OCI-LY1 (cell line): ENCODE data around the gene LMBR1.

Source experiments
- H2AFZ ChIP-seq: fragments of 200-600 bp; sonication (generic), shearing (Covaris generic); 2 replicates; pipeline ENCODE4 v1.6.0; 2014; ENCODE audit warnings: antibody characterized with exemption, mild to moderate bottlenecking, low read length
- H3F3A ChIP-seq: fragments of 200-600 bp; sonication (generic), shearing (Covaris generic); 2 replicates; pipeline ENCODE4 v1.6.0; 2014; ENCODE audit warnings: mild to moderate bottlenecking, antibody characterized with exemption, low read length, moderate library complexity; ENCODE audit not compliant: insufficient read depth
- H3K27ac ChIP-seq: fragments of 200-600 bp; sonication (generic); 2 replicates; pipeline ENCODE4 v1.5.1; 2014; ENCODE audit warnings: low read length, mixed run types, mild to moderate bottlenecking, low read depth; ENCODE audit not compliant: poor library complexity, severe bottlenecking
- H3K27me3 ChIP-seq: fragments of 200-600 bp; sonication (generic); 2 replicates; pipeline ENCODE4 v1.6.0; 2014; ENCODE audit warnings: antibody characterized with exemption, mild to moderate bottlenecking, low read length, moderate library complexity; ENCODE audit not compliant: insufficient read depth
- H3K36me3 ChIP-seq: fragments of 200-600 bp; sonication (generic); 2 replicates; pipeline ENCODE4 v1.6.1; 2014; ENCODE audit warnings: mild to moderate bottlenecking, antibody characterized with exemption, low read length, moderate library complexity, mixed read lengths; ENCODE audit not compliant: insufficient read depth
- H3K4me1 ChIP-seq: fragments of 200-600 bp; sonication (generic); 2 replicates; pipeline ENCODE4 v1.5.1; 2014; ENCODE audit warnings: mild to moderate bottlenecking, low read length, moderate library complexity; ENCODE audit not compliant: insufficient read depth, severe bottlenecking
- H3K4me2 ChIP-seq: fragments of 200-600 bp; sonication (generic), shearing (Covaris generic); 2 replicates; pipeline ENCODE4 v1.6.1; 2014; ENCODE audit warnings: low read length
- H3K4me3 ChIP-seq: fragments of 200-600 bp; sonication (generic); 2 replicates; pipeline ENCODE4 v1.5.1; 2014; ENCODE audit warnings: low read length, low read depth, mild to moderate bottlenecking, mixed read lengths; ENCODE audit not compliant: poor library complexity, severe bottlenecking
- H3K79me2 ChIP-seq: fragments of 200-600 bp; shearing (Covaris generic); 2 replicates; pipeline ENCODE4 v1.6.1; 2016; ENCODE audit warnings: mixed run types, low read length, mixed read lengths; ENCODE audit not compliant: insufficient read depth
- H3K9ac ChIP-seq: fragments of 200-600 bp; sonication (generic), shearing (Covaris generic); 2 replicates; pipeline ENCODE4 v1.6.1; 2014; ENCODE audit warnings: mild to moderate bottlenecking, low read length, mixed read lengths
- H3K9me2 ChIP-seq: fragments of 200-600 bp; sonication (generic), shearing (Covaris generic); 2 replicates; pipeline ENCODE4 v1.6.1; 2014; ENCODE audit warnings: low read depth, mild to moderate bottlenecking, low read length, mixed read lengths
- H3K9me3 ChIP-seq: fragments of 200-600 bp; shearing (Covaris generic); 2 replicates; pipeline ENCODE4 v1.6.1; 2014; ENCODE audit warnings: low read length, mixed read lengths
- H4K20me1 ChIP-seq: fragments of 200-600 bp; sonication (generic), shearing (Covaris generic); 2 replicates; pipeline ENCODE4 v1.6.0; 2016; ENCODE audit warnings: mild to moderate bottlenecking, low read length; ENCODE audit not compliant: insufficient read depth
- CTCF ChIP-seq: fragments of 200-600 bp; sonication (generic), shearing (Covaris generic); IDR thresholded peaks from 2 replicates; pipeline ENCODE4 v1.5.1; 2017; ENCODE audit warnings: mild to moderate bottlenecking, antibody characterized with exemption, low read length, moderate library complexity, mixed read lengths
- EZH2 ChIP-seq: fragments of 200-600 bp; sonication (generic), shearing (Covaris generic); IDR thresholded peaks from 2 replicates; pipeline ENCODE4 v1.8.0; 2017; ENCODE audit warnings: borderline replicate concordance, mixed run types, mild to moderate bottlenecking, antibody characterized with exemption, low read length, moderate library complexity, mixed read lengths

Gene LMBR1

GRCh38 chr7:156764766-156765165, 128.2 kb downstream of the LMBR1 start:
- peaks cover 29% of the 10 kb centered on the region for H3K36me3 ChIP-seq
- H2AFZ ChIP-seq, result no peak overlapping the region
- no peaks in the 10 kb centered on the region for H3K4me1 ChIP-seq
- H3K27ac ChIP-seq, result no peak overlapping the region
- no peak for TF ChIP-seq EZH2
- no peak overlapping the region for H3K4me2 ChIP-seq
- H4K20me1 ChIP-seq, result no peaks in the 10 kb centered on the region
- H3K9ac ChIP-seq, result no peak overlapping the region
- no peaks in the 10 kb centered on the region for H3K9me2 ChIP-seq
- H3K9me3 ChIP-seq, result peaks cover 9% of the 10 kb centered on the region
- H3K27me3 ChIP-seq, result no peaks in the 10 kb centered on the region
- H3F3A ChIP-seq, result no peaks in the 10 kb centered on the region
- no peak overlapping the region for H3K4me3 ChIP-seq
- H3K79me2 ChIP-seq, result no peaks in the 10 kb centered on the region

- no peaks in the 10 kb centered on the region for H3K9me2 ChIP-seq
Measured at GRCh38 chr7:156764016-156764669, 128.8 kb downstream of the LMBR1 start.

GRCh38 chr7:156759579-156760202, 133.3 kb downstream of the LMBR1 start:
- Histone ChIP-seq H3K4me2 (no peak overlapping the region), H3K36me3 (peaks cover 63% of the 10 kb centered on the region), H4K20me1 (no peaks in the 10 kb centered on the region), H3K4me3 (no peak overlapping the region), H3K27ac (no peak overlapping the region), H3K9me3 (peaks cover 18% of the 10 kb centered on the region), H3K4me1 (no peaks in the 10 kb centered on the region), H3K9me2 (no peaks in the 10 kb centered on the region), H3F3A (no peaks in the 10 kb centered on the region), H3K79me2 (no peaks in the 10 kb centered on the region), H3K9ac (no peak overlapping the region), H2AFZ (no peak overlapping the region), H3K27me3 (no peaks in the 10 kb centered on the region)
- TF ChIP-seq CTCF (no peak), EZH2 (no peak)

More at GRCh38 chr7:156764016-156764669, 128.8 kb downstream of the LMBR1 start:
- H3F3A ChIP-seq, result no peaks in the 10 kb centered on the region
- TF ChIP-seq CTCF (peak; percentile 53; the same call in 1 of the 2 replicates), EZH2 (no peak)
- no peaks in the 10 kb centered on the region for H3K27me3 ChIP-seq
- no peak overlapping the region for H2AFZ ChIP-seq
- H3K79me2 ChIP-seq, result no peaks in the 10 kb centered on the region
- no peak overlapping the region for H3K4me3 ChIP-seq
- H3K9me3 ChIP-seq, result peaks cover 14% of the 10 kb centered on the region
- no peak overlapping the region for H3K9ac ChIP-seq
- H3K36me3 ChIP-seq, result peaks cover 35% of the 10 kb centered on the region
- no peaks in the 10 kb centered on the region for H4K20me1 ChIP-seq
- no peak overlapping the region for H3K27ac ChIP-seq
- H3K4me1 ChIP-seq, result no peaks in the 10 kb centered on the region
- no peak overlapping the region for H3K4me2 ChIP-seq
